Measurements from ENCODE around the gene NPAS1.

The NPAS1 gene

GRCh38 chr19:47019431-47020041, at the start of gene NPAS1:
Gene NPAS1, plus strand, starts transcription at chr19:47019837. Its CDS starts 1,211 bp downstream, at chr19:47021048.
- no peak for DNase-seq (ENCODE audit: low read depth in 2 of 2)

- no peak for DNase-seq (ENCODE audit: low read depth in 2 of 2)
These were observed 48.8 kb upstream of the NPAS1 start for GRCh38 chr19:46970815-46971214.

GRCh38 chr19:46972311-46972710, 47.3 kb upstream of the NPAS1 start:
- no peak for DNase-seq (ENCODE audit: low read depth in 2 of 2)

GRCh38 chr19:46974181-46974580, 45.5 kb upstream of the NPAS1 start:
- no peak for DNase-seq (ENCODE audit: low read depth in 2 of 2)

GRCh38 chr19:46975011-46975924, 44.4 kb upstream of the NPAS1 start:
- no peak for DNase-seq (ENCODE audit: low read depth in 2 of 2)

- DNase-seq (ENCODE audit: low read depth in 2 of 2), result no peak
These were observed 43.5 kb upstream of the NPAS1 start for GRCh38 chr19:46975925-46976782.

- no peak for DNase-seq (ENCODE audit: low read depth in 2 of 2)
These were observed 42.8 kb upstream of the NPAS1 start for GRCh38 chr19:46976845-46977320.

GRCh38 chr19:46977548-46977947, 42.1 kb upstream of the NPAS1 start:
- no peak for DNase-seq (ENCODE audit: low read depth in 2 of 2)

- no peak for DNase-seq (ENCODE audit: low read depth in 2 of 2)
These were observed 41.3 kb upstream of the NPAS1 start for GRCh38 chr19:46978171-46978869.

GRCh38 chr19:46979126-46980105, 40.2 kb upstream of the NPAS1 start:
- DNase-seq (ENCODE audit: low read depth in 2 of 2), result no peak

GRCh38 chr19:46980761-46981160, 38.9 kb upstream of the NPAS1 start:
- no peak for DNase-seq (ENCODE audit: low read depth in 2 of 2)

GRCh38 chr19:46981286-46981945, 38.2 kb upstream of the NPAS1 start:
- no peak for DNase-seq (ENCODE audit: low read depth in 2 of 2)

GRCh38 chr19:46983097-46983496, 36.5 kb upstream of the NPAS1 start:
- DNase-seq (ENCODE audit: low read depth in 2 of 2), result no peak

GRCh38 chr19:46984077-46985010, 35.3 kb upstream of the NPAS1 start:
- DNase-seq (ENCODE audit: low read depth in 2 of 2), result no peak

- no peak for DNase-seq (ENCODE audit: low read depth in 2 of 2)
These were observed 33.9 kb upstream of the NPAS1 start for GRCh38 chr19:46985542-46986415.

- no peak for DNase-seq (ENCODE audit: low read depth in 2 of 2)
These were observed 30.9 kb upstream of the NPAS1 start for GRCh38 chr19:46988614-46989230.

Data from stimulated activated CD8-positive, alpha-beta memory T cell treated with anti-CD3 and anti-CD28 coated beads, Interleukin-7, amount 100 ng/mL, for 4 hours (primary cell).